H1 (cell line): Measurements from ENCODE around the gene GALNT2. TPM values are rescaled to one million over a fixed set of nuclear protein-coding genes. Genes with fewer than 3 reads are reported as not detected.

Source experiments
- CTCF ChIA-PET: fragments of 300-600 bp; sonication (Branson Sonifier 250); formaldehyde crosslinking; loops from one replicate; lab custom pipeline; 2021; ENCODE audit not compliant: partially characterized antibody; lab: Charles Lee
- POLR2A ChIA-PET: fragments of 300-600 bp; sonication (Branson Sonifier 250); formaldehyde crosslinking; loops from one replicate; lab custom pipeline; 2021; ENCODE audit warnings: inconsistent platforms; ENCODE audit not compliant: partially characterized antibody; lab: Charles Lee
- DNase-seq, 2 experiments: peaks; one replicate each; pipeline versions ENCODE4 v3.0.0 to v3.0.0-alpha.2; 2010 to 2022; ENCODE audit warnings: low spot score in 2 of 2, low read depth in 1 of 2, mixed read lengths in 1 of 2
- FAIRE-seq: peaks from 2 replicates; lab custom pipeline; 2011; peaks lifted over from hg19 to GRCh38; lab: Jason Lieb, UNC
- H2AFZ ChIP-seq: 2 replicates; pipeline ENCODE4 v1.8.1; 2012; ENCODE audit warnings: low read length, inconsistent platforms
- H2AK5ac ChIP-seq: 2 replicates; pipeline ENCODE4 v1.6.1; 2013; ENCODE audit warnings: low read depth, low read length
- H2BK120ac ChIP-seq: replicated peaks from 2 replicates; pipeline ENCODE3; 2013; ENCODE audit warnings: low read depth, low read length, inconsistent platforms
- H2BK12ac ChIP-seq: 2 replicates; pipeline ENCODE4 v1.6.1; 2013; ENCODE audit warnings: low read depth, low read length
- H2BK15ac ChIP-seq: 2 replicates; pipeline ENCODE4 v1.6.1; 2013; ENCODE audit warnings: low read length
- H2BK20ac ChIP-seq: 2 replicates; pipeline ENCODE4 v1.6.1; 2013; ENCODE audit warnings: low read length
- H2BK5ac ChIP-seq: 2 replicates; pipeline ENCODE4 v1.6.1; 2013; ENCODE audit warnings: low read depth, low read length
- H3K14ac ChIP-seq: 2 replicates; pipeline ENCODE4 v1.6.1; 2013; ENCODE audit warnings: inconsistent platforms; ENCODE audit not compliant: insufficient read length
- H3K18ac ChIP-seq: 2 replicates; pipeline ENCODE4 v1.6.1; 2013; ENCODE audit warnings: low read length; ENCODE audit errors: extremely low read depth
- H3K23ac ChIP-seq: 2 replicates; pipeline ENCODE4 v1.6.1; 2013; ENCODE audit warnings: inconsistent platforms; ENCODE audit not compliant: insufficient read length
- H3K23me2 ChIP-seq: 2 replicates; pipeline ENCODE4 v1.6.1; 2013; ENCODE audit warnings: low read depth, low read length
- H3K27ac ChIP-seq: 2 replicates; pipeline ENCODE4 v1.6.1; 2011; ENCODE audit warnings: low read depth, low read length, inconsistent platforms
- H3K27me3 ChIP-seq, 4 experiments: replicated peaks in 1 of 4; 1 replicate in 1 of 4; 2 replicates in 3 of 4; pipeline versions ENCODE4 v1.6.1 to v1.8.1; 2011 to 2013; ENCODE audit warnings: low read length in 3 of 4, mild to moderate bottlenecking in 3 of 4, inconsistent platforms in 2 of 4, mixed read lengths in 2 of 4, moderate library complexity in 1 of 4; ENCODE audit not compliant: control insufficient read depth in 3 of 4, insufficient read depth in 3 of 4; ENCODE audit errors: extremely low read depth in 1 of 4
- H3K36me3 ChIP-seq, 4 experiments: 2 replicates each; pipeline versions ENCODE4 v1.6.1 to v1.8.1; 2011 to 2013; ENCODE audit warnings: mild to moderate bottlenecking in 4 of 4, low read length in 3 of 4, moderate library complexity in 2 of 4, control low read depth in 1 of 4, inconsistent platforms in 1 of 4; ENCODE audit not compliant: insufficient read depth in 4 of 4, control insufficient read depth in 2 of 4
- H3K4ac ChIP-seq: replicated peaks from 2 replicates; pipeline ENCODE3; 2013; ENCODE audit warnings: low read length, low read depth, mixed read lengths, inconsistent platforms; ENCODE audit not compliant: insufficient read length
- H3K4me1 ChIP-seq, 4 experiments: replicated peaks in 1 of 4; 1 replicate in 1 of 4; 2 replicates in 3 of 4; pipeline versions ENCODE4 v1.6.1 to v1.8.1; 2011 to 2013; ENCODE audit warnings: low read length in 3 of 4, inconsistent platforms in 2 of 4, mixed read lengths in 1 of 4; ENCODE audit not compliant: insufficient read depth in 4 of 4, control insufficient read depth in 3 of 4
- H3K4me2 ChIP-seq, 2 experiments: 2 replicates each; pipeline versions ENCODE4 v1.6.1 to v1.8.1; 2011 to 2013; ENCODE audit warnings: low read depth in 2 of 2, low read length in 2 of 2, control low read depth in 1 of 2, inconsistent platforms in 1 of 2, mild to moderate bottlenecking in 1 of 2; ENCODE audit not compliant: insufficient read depth in 1 of 2
- H3K4me3 ChIP-seq, 4 experiments: fragments of 200-600, 300-600 bp in 1 of 4; sonication (generic), shearing (Covaris generic), sonication (Bioruptor Twin) in 1 of 4; 2 replicates each; pipeline versions ENCODE4 v1.5.1 to v1.8.1; 2011 to 2016; ENCODE audit warnings: low read length in 4 of 4, low read depth in 3 of 4, control low read depth in 2 of 4, inconsistent platforms in 2 of 4, mild to moderate bottlenecking in 2 of 4, mixed read lengths in 1 of 4, moderate library complexity in 1 of 4; ENCODE audit not compliant: insufficient read depth in 2 of 4; ENCODE audit errors: extremely low read depth in 1 of 4
- H3K56ac ChIP-seq: replicated peaks from 2 replicates; pipeline ENCODE3; 2013; ENCODE audit warnings: low read depth, mild to moderate bottlenecking, mixed read lengths, low read length, inconsistent platforms; ENCODE audit not compliant: insufficient read length
- H3K79me1 ChIP-seq: 2 replicates; pipeline ENCODE4 v1.6.1; 2013; ENCODE audit warnings: low read depth, low read length, control low read depth
- H3K79me2 ChIP-seq, 2 experiments: 2 replicates each; pipeline versions ENCODE4 v1.6.1 to v1.8.1; 2012 to 2013; ENCODE audit warnings: low read length in 2 of 2, mild to moderate bottlenecking in 2 of 2, inconsistent platforms in 1 of 2; ENCODE audit not compliant: insufficient read depth in 2 of 2, control insufficient read depth in 1 of 2
- H3K9ac ChIP-seq, 4 experiments: replicated peaks in 1 of 4; 1 replicate in 1 of 4; 2 replicates in 3 of 4; pipeline versions ENCODE4 v1.6.1 to v1.8.1; 2011 to 2013; ENCODE audit warnings: low read depth in 3 of 4, low read length in 3 of 4, control low read depth in 2 of 4, mild to moderate bottlenecking in 2 of 4, moderate library complexity in 2 of 4, inconsistent platforms in 1 of 4; ENCODE audit errors: extremely low read depth in 1 of 4
- H3K9me3 ChIP-seq, 2 experiments: 2 replicates each; pipeline versions ENCODE4 v1.6.1 to v1.8.1; 2012 to 2013; ENCODE audit warnings: mild to moderate bottlenecking in 2 of 2, moderate library complexity in 2 of 2, control low read depth in 1 of 2, inconsistent platforms in 1 of 2, low read depth in 1 of 2, low read length in 1 of 2, mixed read lengths in 1 of 2; ENCODE audit not compliant: insufficient read depth in 2 of 2
- H4K20me1 ChIP-seq, 2 experiments: replicated peaks in 1 of 2; 2 replicates each; pipeline versions ENCODE3 to v1.8.1; 2011 to 2013; ENCODE audit warnings: inconsistent platforms in 2 of 2, low read length in 2 of 2, mild to moderate bottlenecking in 1 of 2; ENCODE audit not compliant: insufficient read depth in 2 of 2, control insufficient read depth in 1 of 2
- H4K5ac ChIP-seq: 2 replicates; pipeline ENCODE4 v1.6.1; 2013; ENCODE audit warnings: low read length, low read depth, mixed read lengths, inconsistent platforms; ENCODE audit not compliant: insufficient read length
- H4K8ac ChIP-seq: 2 replicates; pipeline ENCODE4 v1.8.0; 2013; ENCODE audit warnings: mild to moderate bottlenecking, moderate library complexity, low read length, inconsistent platforms; ENCODE audit not compliant: insufficient read depth; ENCODE audit errors: extremely low read depth
- H4K91ac ChIP-seq: replicated peaks from 2 replicates; pipeline ENCODE3; 2013; ENCODE audit warnings: low read length, mixed read lengths, inconsistent platforms; ENCODE audit not compliant: insufficient read length
- CBX5 ChIP-seq: fragments of 300-800, 300-1000 bp; sonication (generic); IDR thresholded peaks from 2 replicates; pipeline ENCODE4 v1.7.1; 2016; ENCODE audit warnings: antibody characterized with exemption, low read length, low read depth
- CHD1 ChIP-seq: IDR thresholded peaks from 2 replicates; pipeline ENCODE4 v1.6.1; 2012; ENCODE audit warnings: low read depth, low read length, improper control_type of control experiment
- HDAC6 ChIP-seq: IDR thresholded peaks from one replicate; pipeline ENCODE4 v1.7.1; 2012; ENCODE audit warnings: low read depth, mild to moderate bottlenecking, inconsistent platforms, low read length, moderate library complexity
- PHF8 ChIP-seq: fragments of 200-600 bp; sonication (generic); conservative IDR thresholded peaks from 2 replicates; pipeline ENCODE4 v1.7.1; 2012; ENCODE audit warnings: low read depth, mild to moderate bottlenecking, inconsistent platforms, low read length, moderate library complexity
- RAD21 ChIP-seq, 2 experiments: IDR thresholded peaks in 1 of 2; conservative IDR thresholded peaks in 1 of 2; 2 replicates each; pipeline ENCODE4 v1.6.1; 2011; ENCODE audit warnings: low read depth in 2 of 2, low read length in 2 of 2, improper control_type of control experiment in 1 of 2, inconsistent platforms in 1 of 2, mild to moderate bottlenecking in 1 of 2, moderate library complexity in 1 of 2
- RFX5 ChIP-seq: IDR thresholded peaks from 2 replicates; pipeline ENCODE4 v1.6.1; 2011; ENCODE audit warnings: low read depth, low read length, improper control_type of control experiment, borderline replicate concordance
- SRF ChIP-seq: IDR thresholded peaks from 2 replicates; pipeline ENCODE4 v1.6.1; 2011; ENCODE audit warnings: mild to moderate bottlenecking, low read depth, low read length, moderate library complexity
- TBP ChIP-seq: IDR thresholded peaks from 2 replicates; pipeline ENCODE4 v1.6.1; 2011; ENCODE audit warnings: low read depth, low read length, improper control_type of control experiment
- WGBS, 2 experiments: shearing (Covaris generic) in 1 of 2; methylation state at CpG; one replicate each; pipeline versions ENCODE4 v1.1.6 to v1.1.7; 2013 to 2015; ENCODE audit warnings: low lambda C conversion rate in 2 of 2, mixed read lengths in 2 of 2, inconsistent platforms in 1 of 2, low coverage in 1 of 2, missing lambda C conversion rate in 1 of 2; ENCODE audit not compliant: insufficient replicate concordance in 2 of 2, insufficient coverage in 1 of 2, insufficient read length in 1 of 2; ENCODE audit errors: extremely low coverage in 1 of 2, missing lambda C conversion rate in 1 of 2; 5-methylcytosine and 5-hydroxymethylcytosine counted together
- polyA plus RNA-seq, 7 experiments: library from polyadenylated mRNA; depleted of rRNA in 3 of 7; stranded (reverse) in 5 of 7; unstranded in 2 of 7; fragments of >200 nt in 5 of 7; fragments of 200-250 nt in 2 of 7; gene quantifications; 1 replicate in 5 of 7; 2 replicates in 1 of 7; 4 replicates in 1 of 7; pipeline versions ENCODE4 v1.2.1 to v1.2.3, GENCODE V29; 2011 to 2013; ENCODE audit warnings: missing spikeins in 2 of 7, mixed read lengths in 2 of 7
- total RNA-seq: library from RNA; stranded (reverse); fragmentation: NEBNext Ultra II Directional; extraction: Animal tissue kit (Norgen Biotek cat#: 25700); gene quantifications from 2 replicates; pipeline ENCODE4 v1.2.1, GENCODE V29; 2021
- TF ChIP-seq, protein P1 (sequence below), 3 experiments: IDR thresholded peaks; 1 replicate in 2 of 3; 2 replicates in 1 of 3; pipeline versions ENCODE4 v1.5.1 to v1.6.1; 2011; ENCODE audit warnings: low read length in 3 of 3, mild to moderate bottlenecking in 3 of 3, inconsistent platforms in 2 of 3, low read depth in 1 of 3, moderate library complexity in 1 of 3; ENCODE audit not compliant: insufficient read depth in 1 of 3; ENCODE audit errors: control extremely low read depth in 1 of 3

GALNT2 gene
- total and polyA plus RNA-seq, 2 of the 8 experiments (the other 6 are each of a cell fraction or from before 2014, with no cell fraction given) = 34.5 to 75.3 TPM

DNA sequence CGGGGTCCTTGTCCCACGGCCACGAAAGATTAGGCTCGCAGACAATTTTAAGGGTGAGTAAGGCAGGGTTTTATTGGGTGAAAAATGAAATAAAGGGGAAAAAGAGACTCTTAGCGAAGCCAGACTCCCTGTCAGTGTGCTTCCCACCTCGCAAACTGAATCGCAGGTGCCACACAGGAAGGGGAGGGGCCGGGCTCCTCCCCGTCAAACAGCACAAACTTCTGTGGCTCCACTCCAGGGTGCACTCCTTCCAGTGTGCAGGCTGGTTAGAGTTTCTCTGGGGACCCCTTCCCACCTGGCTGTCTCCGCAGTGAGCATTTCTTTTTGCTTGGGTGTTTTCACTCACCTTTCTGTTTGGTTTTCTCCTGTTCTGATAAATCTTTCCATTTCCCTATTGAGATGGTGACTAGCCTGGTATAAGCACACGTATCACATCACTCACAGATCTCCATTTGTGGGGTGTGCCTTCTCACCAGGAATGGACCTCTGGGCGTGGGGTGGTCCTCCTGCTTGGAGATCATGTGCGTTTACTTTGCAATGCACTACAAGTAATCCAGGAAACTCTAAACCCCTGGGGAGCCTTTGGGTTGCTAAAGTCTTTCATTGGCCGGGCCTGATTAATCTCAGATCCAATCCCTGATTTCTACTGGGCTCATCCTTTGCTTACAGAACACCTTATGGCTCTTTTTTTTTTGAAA, 37.6 kb upstream of the GALNT2 start:
- H3K4me1 ChIP-seq = peaks cover 0 to 7% (median 5%) of the 10 kb centered on the region in 4 experiments; a peak in 5 of 7 replicates
- H3K4me2 ChIP-seq = no peak overlapping the region
- H3K36me3 ChIP-seq = no peaks in the 10 kb centered on the region
- no peaks in the 10 kb centered on the region for H3K79me1 ChIP-seq
- H2BK120ac ChIP-seq = no peak overlapping the region
- H3K56ac ChIP-seq = no peak overlapping the region
- H4K5ac ChIP-seq = no peak overlapping the region
- H2BK5ac ChIP-seq = no peak overlapping the region
- H3K18ac ChIP-seq = no peak overlapping the region
- no peaks in the 10 kb centered on the region for H3K79me2 ChIP-seq
- H2AK5ac ChIP-seq = no peak overlapping the region
- WGBS, 2 experiments = 80% methylated on average over 13 of the region's 14 CpGs; no CpG with 5 or more reads in 1 of the 2 experiments
- H3K23me2 ChIP-seq = no peaks in the 10 kb centered on the region
- no peak overlapping the region for H3K27ac ChIP-seq
- no peak overlapping the region for H2BK12ac ChIP-seq
- H3K9me3 ChIP-seq = no peaks in the 10 kb centered on the region
- no peak overlapping the region for H3K14ac ChIP-seq
- DNase-seq = no peak
- H3K27me3 ChIP-seq = peaks cover 0 to 2% (median 0%) of the 10 kb centered on the region in 4 experiments; a peak in 2 of 7 replicates
- TF ChIP-seq, protein P1, sequence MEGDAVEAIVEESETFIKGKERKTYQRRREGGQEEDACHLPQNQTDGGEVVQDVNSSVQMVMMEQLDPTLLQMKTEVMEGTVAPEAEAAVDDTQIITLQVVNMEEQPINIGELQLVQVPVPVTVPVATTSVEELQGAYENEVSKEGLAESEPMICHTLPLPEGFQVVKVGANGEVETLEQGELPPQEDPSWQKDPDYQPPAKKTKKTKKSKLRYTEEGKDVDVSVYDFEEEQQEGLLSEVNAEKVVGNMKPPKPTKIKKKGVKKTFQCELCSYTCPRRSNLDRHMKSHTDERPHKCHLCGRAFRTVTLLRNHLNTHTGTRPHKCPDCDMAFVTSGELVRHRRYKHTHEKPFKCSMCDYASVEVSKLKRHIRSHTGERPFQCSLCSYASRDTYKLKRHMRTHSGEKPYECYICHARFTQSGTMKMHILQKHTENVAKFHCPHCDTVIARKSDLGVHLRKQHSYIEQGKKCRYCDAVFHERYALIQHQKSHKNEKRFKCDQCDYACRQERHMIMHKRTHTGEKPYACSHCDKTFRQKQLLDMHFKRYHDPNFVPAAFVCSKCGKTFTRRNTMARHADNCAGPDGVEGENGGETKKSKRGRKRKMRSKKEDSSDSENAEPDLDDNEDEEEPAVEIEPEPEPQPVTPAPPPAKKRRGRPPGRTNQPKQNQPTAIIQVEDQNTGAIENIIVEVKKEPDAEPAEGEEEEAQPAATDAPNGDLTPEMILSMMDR (IDR thresholded peaks at IDR 0.05; ENCODE audit: control extremely low read depth in 1 of 3, insufficient read depth in 1 of 3, low read depth in 1 of 3, low read length in 3 of 3) = no peak
- TF ChIP-seq CBX5 (no peak), HDAC6 (no peak), SRF (no peak), PHF8 (no peak), RFX5 (no peak), CHD1 (no peak), TBP (no peak), RAD21 (IDR thresholded peaks at IDR 0.05 in 1 of 2, conservative IDR thresholded peaks at IDR 0.05 in 1 of 2; ENCODE audit: low read depth in 2 of 2, low read length in 2 of 2) (no peak)
- no peak overlapping the region for H3K23ac ChIP-seq
- no peaks in the 10 kb centered on the region for H4K20me1 ChIP-seq
- H2AFZ ChIP-seq = peak overlapping the region; percentile 67
- H2BK20ac ChIP-seq = no peak overlapping the region
- CTCF ChIA-PET = interaction anchor here (1.2 kb wide), 1 partner anchor 181 kb away, joined by 3 read pairs; no protein-coding TSS in a partner anchor
- POLR2A ChIA-PET = interaction anchor here (0.6 kb wide), 1 partner anchor 27 kb away, joined by 3 read pairs; no protein-coding TSS in a partner anchor
- no peak overlapping the region for H4K91ac ChIP-seq
- no peak overlapping the region for H3K9ac ChIP-seq
- H3K4ac ChIP-seq = no peak overlapping the region
- H3K4me3 ChIP-seq = no peak overlapping the region
- H4K8ac ChIP-seq = no peak overlapping the region
- H2BK15ac ChIP-seq = no peak overlapping the region
- FAIRE-seq = no peak
